Esophagus muscularis mucosa (tissue), 4 donors: ENCODE results near the gene TMPRSS11D. TPM values are rescaled to one million over a fixed set of nuclear protein-coding genes. Genes with fewer than 3 reads are reported as not detected.

ENCODE experiments used
- DNase-seq: peaks from one replicate; pipeline ENCODE4 v3.0.0-alpha.2; 2017; ENCODE audit errors: extremely low spot score
- H3K27ac ChIP-seq, 4 donors: fragments of 200-600 bp; sonication (generic); replicated peaks in 1 of 4; 1 replicate in 3 of 4; 2 replicates in 1 of 4; pipeline ENCODE4 v1.5.1; 2016 to 2019; ENCODE audit warnings: mild to moderate bottlenecking in 1 of 4
- H3K27me3 ChIP-seq, 4 donors: fragments of 200-600 bp; sonication (generic); one replicate each; pipeline versions ENCODE4 v1.5.1 to v1.6.0; 2016 to 2019
- H3K36me3 ChIP-seq, 4 donors: fragments of 200-600 bp; sonication (generic); one replicate each; pipeline ENCODE4 v1.5.1; 2016 to 2019
- H3K4me1 ChIP-seq, 4 donors: fragments of 200-600 bp; sonication (generic); one replicate each; pipeline ENCODE4 v1.5.1; 2016 to 2019
- H3K4me3 ChIP-seq, 4 donors: fragments of 200-600 bp; sonication (generic); 1 replicate in 2 of 4; 2 replicates in 2 of 4; pipeline ENCODE4 v1.5.1; 2016 to 2019; ENCODE audit warnings: mild to moderate bottlenecking in 4 of 4, moderate library complexity in 1 of 4
- H3K9me3 ChIP-seq, 4 donors: fragments of 200-600 bp; sonication (generic); 1 replicate in 3 of 4; 2 replicates in 1 of 4; pipeline ENCODE4 v1.5.1; 2016 to 2019
- EP300 ChIP-seq: sonication (generic); formaldehyde crosslinking; IDR thresholded peaks from one replicate; pipeline ENCODE4 v1.6.1; 2017; ENCODE audit warnings: antibody characterized with exemption
- POLR2A ChIP-seq: fragments of 450-650 bp; IDR thresholded peaks from one replicate; pipeline ENCODE4 v1.6.1; 2017; ENCODE audit warnings: antibody characterized with exemption, moderate library complexity, mild to moderate bottlenecking, low read depth
- POLR2AphosphoS5 ChIP-seq, 2 donors: sonication (generic); formaldehyde crosslinking; IDR thresholded peaks; one replicate each; pipeline ENCODE4 v1.6.1; 2017; ENCODE audit warnings: antibody characterized with exemption in 2 of 2
- WGBS: methylation state at CpG from one replicate; pipeline ENCODE4 v1.1.5; 2018; 5-methylcytosine and 5-hydroxymethylcytosine counted together
- intact Hi-C: fragments of 100-400 bp; cut with DNase I; formaldehyde crosslinking; loops from one replicate; pipeline ENCODE4 v1.15.1; 2023
- total RNA-seq, 4 donors: library from RNA; depleted of rRNA; stranded (reverse); fragments of >200 nt; gene quantifications; one replicate each; pipeline versions ENCODE4 v1.1.0 to v1.2.1, GENCODE V29; 2016
- TF ChIP-seq, protein P1 (sequence below), 3 experiments: fragments of 200-600 bp in 2 of 3; fragments of 450-650 bp in 1 of 3; sonication (generic) in 2 of 3; IDR thresholded peaks; one replicate each; pipeline ENCODE4 v1.5.1; 2017 to 2019; ENCODE audit warnings: antibody characterized with exemption in 3 of 3, mild to moderate bottlenecking in 2 of 3, moderate library complexity in 1 of 3

Gene TMPRSS11D
- total RNA-seq, 4 donors from 2014 or later = not detected

- DNase-seq = no peak
- intact Hi-C loops = no loop called here
- Histone ChIP-seq H3K4me1 (no peaks in the 10 kb centered on the region), H3K9me3 (no peaks in the 10 kb centered on the region), H3K36me3 (no peaks in the 10 kb centered on the region), H3K4me3 (no peak overlapping the region), H3K27me3 (no peaks in the 10 kb centered on the region), H3K27ac (no peak overlapping the region)
- WGBS = 75% methylated on average over 2 of the region's 2 CpGs
- TF ChIP-seq POLR2AphosphoS5 (IDR thresholded peaks at IDR 0.05) = no peak
- TF ChIP-seq, protein P1, sequence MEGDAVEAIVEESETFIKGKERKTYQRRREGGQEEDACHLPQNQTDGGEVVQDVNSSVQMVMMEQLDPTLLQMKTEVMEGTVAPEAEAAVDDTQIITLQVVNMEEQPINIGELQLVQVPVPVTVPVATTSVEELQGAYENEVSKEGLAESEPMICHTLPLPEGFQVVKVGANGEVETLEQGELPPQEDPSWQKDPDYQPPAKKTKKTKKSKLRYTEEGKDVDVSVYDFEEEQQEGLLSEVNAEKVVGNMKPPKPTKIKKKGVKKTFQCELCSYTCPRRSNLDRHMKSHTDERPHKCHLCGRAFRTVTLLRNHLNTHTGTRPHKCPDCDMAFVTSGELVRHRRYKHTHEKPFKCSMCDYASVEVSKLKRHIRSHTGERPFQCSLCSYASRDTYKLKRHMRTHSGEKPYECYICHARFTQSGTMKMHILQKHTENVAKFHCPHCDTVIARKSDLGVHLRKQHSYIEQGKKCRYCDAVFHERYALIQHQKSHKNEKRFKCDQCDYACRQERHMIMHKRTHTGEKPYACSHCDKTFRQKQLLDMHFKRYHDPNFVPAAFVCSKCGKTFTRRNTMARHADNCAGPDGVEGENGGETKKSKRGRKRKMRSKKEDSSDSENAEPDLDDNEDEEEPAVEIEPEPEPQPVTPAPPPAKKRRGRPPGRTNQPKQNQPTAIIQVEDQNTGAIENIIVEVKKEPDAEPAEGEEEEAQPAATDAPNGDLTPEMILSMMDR (IDR thresholded peaks at IDR 0.05) = no peak
- TF ChIP-seq EP300 = no peak
- no peak for TF ChIP-seq POLR2A
These were observed 28.3 kb upstream of the TMPRSS11D start for GRCh38 chr4:67912080-67912479.

DNA sequence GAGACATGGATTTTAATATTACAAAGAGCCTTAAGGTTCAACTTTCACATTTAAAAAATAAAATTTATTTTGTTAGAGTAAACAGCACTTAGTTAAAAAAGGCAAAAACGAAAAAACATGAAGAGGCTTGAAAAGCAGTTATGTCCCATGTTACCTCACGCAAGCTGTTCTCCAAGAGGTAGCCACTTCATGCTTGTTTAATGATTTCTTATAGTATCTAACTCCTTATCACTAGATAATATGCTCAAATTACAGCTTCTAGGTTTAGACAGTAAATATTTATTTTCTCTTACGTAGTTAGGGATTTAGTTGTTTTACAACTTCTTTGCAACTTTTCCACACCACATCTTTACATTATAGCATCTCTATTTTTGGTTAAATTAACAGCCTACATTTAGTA, 27.8 kb upstream of the TMPRSS11D start:
- DNase-seq = no peak
- peaks cover 0 to 3% (median 0%) of the 10 kb centered on the region in 4 donors for H3K9me3 ChIP-seq
- 82% methylated on average over 3 of the region's 3 CpGs for WGBS
- no peaks in the 10 kb centered on the region for H3K4me1 ChIP-seq
- H3K27me3 ChIP-seq = no peaks in the 10 kb centered on the region
- no peak for TF ChIP-seq POLR2AphosphoS5 (IDR thresholded peaks at IDR 0.05)
- TF ChIP-seq, protein P1 (IDR thresholded peaks at IDR 0.05) = no peak
- TF ChIP-seq POLR2A = no peak
- TF ChIP-seq EP300 = no peak
- H3K4me3 ChIP-seq = no peak overlapping the region
- H3K27ac ChIP-seq = no peak overlapping the region
- intact Hi-C loops = no loop called here
- H3K36me3 ChIP-seq = no peaks in the 10 kb centered on the region

- H3K4me1 ChIP-seq = no peaks in the 10 kb centered on the region
- intact Hi-C loops = no loop called here
- no peaks in the 10 kb centered on the region for H3K27me3 ChIP-seq
- 56% methylated on average over 4 of the region's 4 CpGs for WGBS
- H3K4me3 ChIP-seq = no peak overlapping the region
- H3K27ac ChIP-seq = no peak overlapping the region
- no peaks in the 10 kb centered on the region for H3K36me3 ChIP-seq
- H3K9me3 ChIP-seq = peaks cover 0 to 8% (median 0%) of the 10 kb centered on the region in 4 donors
- no peak for DNase-seq
- TF ChIP-seq POLR2A (no peak), POLR2AphosphoS5 (IDR thresholded peaks at IDR 0.05) (no peak), EP300 (no peak)
- TF ChIP-seq, protein P1 (IDR thresholded peaks at IDR 0.05) = no peak
These were observed 27.3 kb upstream of the TMPRSS11D start for GRCh38 chr4:67911141-67911540.

DNA sequence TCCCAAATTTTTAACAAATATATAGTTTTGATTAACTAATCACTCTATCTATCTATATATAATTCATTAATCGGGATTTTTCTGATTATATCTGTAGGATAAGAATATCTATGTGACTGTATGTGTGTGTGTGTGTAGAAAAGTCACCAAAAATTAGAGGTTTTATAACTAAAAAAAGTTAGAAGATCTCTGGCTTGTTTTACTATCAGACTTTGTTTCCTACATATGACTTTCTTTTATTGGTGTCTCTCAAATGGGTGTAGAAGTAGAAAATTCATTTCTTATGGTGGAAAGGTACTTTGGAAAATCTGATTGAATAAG, 26.7 kb upstream of the TMPRSS11D start:
- Histone ChIP-seq H3K4me1 (no peaks in the 10 kb centered on the region), H3K4me3 (no peak overlapping the region), H3K27me3 (no peaks in the 10 kb centered on the region), H3K9me3 (peaks cover 0 to 14% (median 0%) of the 10 kb centered on the region in 4 donors), H3K36me3 (no peaks in the 10 kb centered on the region), H3K27ac (no peak overlapping the region)
- DNase-seq = no peak
- WGBS = 24% methylated on average over 1 of the region's 1 CpG
- TF ChIP-seq EP300 = no peak
- TF ChIP-seq POLR2A = no peak
- TF ChIP-seq, protein P1 (IDR thresholded peaks at IDR 0.05) = no peak
- TF ChIP-seq POLR2AphosphoS5 (IDR thresholded peaks at IDR 0.05) = no peak
- intact Hi-C loops = no loop called here

DNA sequence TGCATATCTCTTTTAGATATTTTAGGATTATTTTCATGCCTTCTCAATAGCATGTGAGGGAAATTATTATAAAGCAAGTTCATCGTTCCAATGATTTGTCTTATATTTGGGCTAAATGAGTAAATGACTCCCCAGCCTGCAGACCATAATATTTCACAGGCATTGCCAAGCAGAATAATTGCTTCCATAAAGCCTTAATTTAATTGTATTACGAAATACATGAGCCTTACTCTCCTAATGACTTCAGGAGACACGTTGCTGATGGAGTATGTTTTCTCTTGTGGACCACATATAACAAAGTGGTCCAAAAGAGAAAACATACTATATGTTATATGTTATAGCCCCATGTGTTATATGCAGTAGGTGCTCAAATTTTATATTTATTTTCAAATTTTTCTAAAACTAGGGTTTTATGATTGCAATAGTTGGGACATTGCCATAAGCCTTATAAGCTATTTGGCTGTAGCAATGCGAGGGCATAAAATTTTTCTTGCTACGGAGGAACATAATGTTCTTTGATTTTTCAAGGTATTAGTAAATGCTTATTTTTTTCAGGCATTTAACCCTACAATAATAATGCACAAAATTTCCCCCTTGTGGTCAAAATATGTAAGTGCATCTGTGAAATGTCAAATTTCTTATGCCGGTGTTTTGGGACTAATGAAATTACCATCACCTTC, 26.2 kb upstream of the TMPRSS11D start:
- Histone ChIP-seq H3K36me3 (no peaks in the 10 kb centered on the region), H3K4me3 (no peak overlapping the region), H3K27me3 (no peaks in the 10 kb centered on the region), H3K9me3 (peaks cover 0 to 15% (median 0%) of the 10 kb centered on the region in 4 donors), H3K4me1 (no peaks in the 10 kb centered on the region), H3K27ac (no peak overlapping the region)
- intact Hi-C loops = no loop called here
- DNase-seq = no peak
- TF ChIP-seq EP300 = no peak
- TF ChIP-seq, protein P1 (IDR thresholded peaks at IDR 0.05) = peak; percentile 7 to 55 (median 38)
- TF ChIP-seq POLR2A = no peak
- no peak for TF ChIP-seq POLR2AphosphoS5 (IDR thresholded peaks at IDR 0.05)
- 40% methylated on average over 6 of the region's 6 CpGs for WGBS
